Mesendoderm (in vitro differentiated cells): ENCODE measurements around the gene ERFE. TPM values are rescaled to one million over a fixed set of nuclear protein-coding genes. Genes with fewer than 3 reads are reported as not detected.
"Not testable (repeated sequence)": the region's sequence is repeated elsewhere in the genome, so short reads cannot be mapped to it uniquely, and the experiment has no call there.

Experiments used
- DNase-seq: peaks from one replicate; pipeline ENCODE4 v3.0.0; 2013
- H2AK5ac ChIP-seq: 2 replicates; pipeline ENCODE4 v1.6.1; 2013; ENCODE audit warnings: low read length, inconsistent platforms
- H2BK120ac ChIP-seq: 2 replicates; pipeline ENCODE4 v1.6.1; 2013; ENCODE audit warnings: low read depth, mild to moderate bottlenecking, low read length, moderate library complexity, mixed read lengths
- H2BK15ac ChIP-seq: replicated peaks from 2 replicates; pipeline ENCODE4 v1.6.1; 2013; ENCODE audit warnings: low read depth, mild to moderate bottlenecking, moderate library complexity
- H2BK5ac ChIP-seq: 2 replicates; pipeline ENCODE4 v1.6.1; 2013; ENCODE audit warnings: low read length, inconsistent platforms
- H3K18ac ChIP-seq: 2 replicates; pipeline ENCODE4 v1.6.1; 2013; ENCODE audit warnings: mild to moderate bottlenecking, low read length, mixed read lengths
- H3K23ac ChIP-seq: one replicate; pipeline ENCODE4 v1.6.1; 2013; ENCODE audit warnings: low read length
- H3K27ac ChIP-seq: 2 replicates; pipeline ENCODE4 v1.5.1; 2013; ENCODE audit warnings: low read depth, mild to moderate bottlenecking, inconsistent platforms, low read length, moderate library complexity
- H3K27me3 ChIP-seq: 2 replicates; pipeline ENCODE4 v1.6.1; 2013; ENCODE audit warnings: low read length, control low read depth, mild to moderate bottlenecking, inconsistent platforms; ENCODE audit not compliant: insufficient read depth, poor library complexity
- H3K36me3 ChIP-seq: 2 replicates; pipeline ENCODE4 v1.6.1; 2013; ENCODE audit warnings: low read length, inconsistent platforms; ENCODE audit not compliant: control insufficient read depth, insufficient read depth
- H3K4ac ChIP-seq: one replicate; pipeline ENCODE4 v1.6.1; 2013; ENCODE audit warnings: low read depth, mild to moderate bottlenecking, low read length, moderate library complexity
- H3K4me1 ChIP-seq: 2 replicates; pipeline ENCODE4 v1.6.1; 2013; ENCODE audit warnings: low read depth, low read length, inconsistent platforms; ENCODE audit not compliant: control insufficient read depth
- H3K4me2 ChIP-seq: 2 replicates; pipeline ENCODE4 v1.6.1; 2013; ENCODE audit warnings: low read length
- H3K4me3 ChIP-seq: 2 replicates; pipeline ENCODE4 v1.5.1; 2013; ENCODE audit warnings: mild to moderate bottlenecking, low read length
- H3K56ac ChIP-seq: one replicate; pipeline ENCODE4 v1.6.1; 2013; ENCODE audit warnings: low read length
- H3K79me1 ChIP-seq: 2 replicates; pipeline ENCODE4 v1.6.1; 2013; ENCODE audit warnings: low read length, inconsistent platforms
- H3K79me2 ChIP-seq: 2 replicates; pipeline ENCODE4 v1.6.1; 2013; ENCODE audit warnings: mild to moderate bottlenecking, low read length; ENCODE audit not compliant: control insufficient read depth, insufficient read depth
- H3K9ac ChIP-seq: 2 replicates; pipeline ENCODE4 v1.6.1; 2013; ENCODE audit warnings: low read length, inconsistent platforms
- H4K5ac ChIP-seq: one replicate; pipeline ENCODE4 v1.6.1; 2013; ENCODE audit warnings: low read length
- H4K8ac ChIP-seq: one replicate; pipeline ENCODE4 v1.6.1; 2013; ENCODE audit warnings: low read depth, mild to moderate bottlenecking, control low read depth, low read length, moderate library complexity
- WGBS: extraction: QIAGEN DNeasy Blood & Tissue Kit; methylation state at CpG from one replicate; pipeline ENCODE4 v1.1.7; 2013; ENCODE audit warnings: low lambda C conversion rate, missing lambda C conversion rate; ENCODE audit not compliant: insufficient coverage; ENCODE audit errors: extremely low coverage; 5-methylcytosine and 5-hydroxymethylcytosine counted together
- polyA plus RNA-seq, 2 experiments: library from polyadenylated mRNA; stranded (reverse); fragments of 200-250 nt; gene quantifications; one replicate each; pipeline ENCODE4 v1.2.3, GENCODE V29; 2013

ERFE gene
- polyA plus RNA-seq (2013, experiment 1 of 2), result 0.39 TPM
- 0.41 TPM for polyA plus RNA-seq (2013, experiment 2 of 2)

- H3K4me1 ChIP-seq, result no peaks in the 10 kb centered on the region
- H2AK5ac ChIP-seq, result no peak within 1 kb of the TSS
- no peak within 1 kb of the TSS for H3K23ac ChIP-seq
- no peak within 1 kb of the TSS for H3K4me3 ChIP-seq
- DNase-seq, result peak; percentile 65
- H3K4me2 ChIP-seq, result peak within 1 kb of the TSS; percentile 16
- H3K36me3 ChIP-seq, result no peaks in the 10 kb centered on the region
- H3K56ac ChIP-seq, result peak within 1 kb of the TSS; percentile 61
- H4K5ac ChIP-seq, result no peak within 1 kb of the TSS
- H3K79me1 ChIP-seq, result no peaks in the 10 kb centered on the region
- no peak within 1 kb of the TSS for H2BK15ac ChIP-seq
- no peak within 1 kb of the TSS for H3K27ac ChIP-seq
- H2BK5ac ChIP-seq, result no peak within 1 kb of the TSS
- H3K79me2 ChIP-seq, result no peaks in the 10 kb centered on the region
- no peak within 1 kb of the TSS for H2BK120ac ChIP-seq
- H3K27me3 ChIP-seq, result peaks cover 8% of the 10 kb centered on the region
- no peak within 1 kb of the TSS for H4K8ac ChIP-seq
- H3K9ac ChIP-seq, result peak within 1 kb of the TSS; percentile 40
- H3K18ac ChIP-seq, result no peak within 1 kb of the TSS
- no CpG with 5 or more reads among the region's 61 CpGs for WGBS
- H3K4ac ChIP-seq, result no peak within 1 kb of the TSS
Measured at GRCh38 chr2:238158509-238159070, at the start of gene ERFE. Gene ERFE, plus strand, starts transcription at chr2:238158970. Its CDS starts 38 bp downstream, at chr2:238159008.

- Histone ChIP-seq H3K4me3 (no peak overlapping the region), H3K36me3 (no peaks in the 10 kb centered on the region), H3K9ac (no peak overlapping the region), H3K79me2 (no peaks in the 10 kb centered on the region), H3K18ac (no peak overlapping the region), H3K27me3 (no peaks in the 10 kb centered on the region), H2BK15ac (no peak overlapping the region), H2AK5ac (no peak overlapping the region), H3K79me1 (no peaks in the 10 kb centered on the region), H3K4me2 (no peak overlapping the region), H3K56ac (no peak overlapping the region), H3K4ac (no peak overlapping the region), H4K5ac (no peak overlapping the region), H2BK120ac (no peak overlapping the region), H4K8ac (no peak overlapping the region), H3K4me1 (no peaks in the 10 kb centered on the region), H3K27ac (no peak overlapping the region), H2BK5ac (no peak overlapping the region), H3K23ac (no peak overlapping the region)
- no CpG with 5 or more reads among the region's 13 CpGs for WGBS
- no peak for DNase-seq
Measured at GRCh38 chr2:238113611-238114010, 45.2 kb upstream of the ERFE start.

- H3K27ac ChIP-seq, result no peak overlapping the region
- H4K8ac ChIP-seq, result no peak overlapping the region
- no peak overlapping the region for H3K23ac ChIP-seq
- no peak overlapping the region for H3K4me2 ChIP-seq
- no peak overlapping the region for H3K4ac ChIP-seq
- no peak overlapping the region for H3K56ac ChIP-seq
- H2BK120ac ChIP-seq, result no peak overlapping the region
- no peak overlapping the region for H2BK5ac ChIP-seq
- no peaks in the 10 kb centered on the region for H3K79me1 ChIP-seq
- WGBS, result no CpG with 5 or more reads among the region's 16 CpGs
- H3K36me3 ChIP-seq, result no peaks in the 10 kb centered on the region
- DNase-seq, result no peak
- H2AK5ac ChIP-seq, result no peak overlapping the region
- no peak overlapping the region for H3K18ac ChIP-seq
- no peaks in the 10 kb centered on the region for H3K79me2 ChIP-seq
- H3K9ac ChIP-seq, result no peak overlapping the region
- no peaks in the 10 kb centered on the region for H3K4me1 ChIP-seq
- H3K4me3 ChIP-seq, result no peak overlapping the region
- no peaks in the 10 kb centered on the region for H3K27me3 ChIP-seq
- H2BK15ac ChIP-seq, result no peak overlapping the region
- H4K5ac ChIP-seq, result no peak overlapping the region
Measured at GRCh38 chr2:238114331-238114841, 44.4 kb upstream of the ERFE start.

GRCh38 chr2:238114851-238115660, 43.7 kb upstream of the ERFE start:
- Histone ChIP-seq H3K27me3 (no peaks in the 10 kb centered on the region), H3K4ac (no peak overlapping the region), H3K18ac (no peak overlapping the region), H2BK15ac (no peak overlapping the region), H3K23ac (no peak overlapping the region), H2BK120ac (no peak overlapping the region), H3K4me2 (no peak overlapping the region), H3K27ac (no peak overlapping the region), H3K36me3 (no peaks in the 10 kb centered on the region), H3K56ac (no peak overlapping the region), H3K79me2 (no peaks in the 10 kb centered on the region), H2AK5ac (no peak overlapping the region), H2BK5ac (no peak overlapping the region), H4K8ac (no peak overlapping the region), H3K9ac (no peak overlapping the region), H3K4me1 (no peaks in the 10 kb centered on the region), H3K4me3 (no peak overlapping the region), H4K5ac (no peak overlapping the region), H3K79me1 (no peaks in the 10 kb centered on the region)
- no peak for DNase-seq
- no CpG with 5 or more reads among the region's 32 CpGs for WGBS

GRCh38 chr2:238115709-238116108, 43.1 kb upstream of the ERFE start:
- H3K27me3 ChIP-seq, H3K4me1 ChIP-seq: not testable (repeated sequence)

More at GRCh38 chr2:238115709-238116108, 43.1 kb upstream of the ERFE start:
- not testable (repeated sequence) for H3K9ac ChIP-seq, H2BK120ac ChIP-seq, H4K5ac ChIP-seq, H3K27ac ChIP-seq, H3K18ac ChIP-seq, DNase-seq, H3K4ac ChIP-seq, H3K36me3 ChIP-seq, H2BK15ac ChIP-seq, H3K79me1 ChIP-seq, H2BK5ac ChIP-seq, H3K79me2 ChIP-seq, H3K56ac ChIP-seq, H3K4me3 ChIP-seq, H3K23ac ChIP-seq, H4K8ac ChIP-seq, H3K4me2 ChIP-seq, H2AK5ac ChIP-seq
- WGBS, result no CpG with 5 or more reads among the region's 12 CpGs
